Inferior parietal cortex (tissue), 1 donor: ENCODE data around the gene GINS1.
"Not testable (repeated sequence)": the region's sequence is repeated elsewhere in the genome, so short reads cannot be mapped to it uniquely, and the experiment has no call there.

Source experiments
- DNase-seq: peaks from one replicate; pipeline ENCODE4 v3.0.0-alpha.2; 2016; ENCODE audit errors: extremely low spot score

GINS1 gene

GRCh38 chr20:25389858-25390537 is 17.5 kb upstream of the GINS1 start:
- no peak for DNase-seq

- DNase-seq = peak; percentile 92
Measured at GRCh38 chr20:25390538-25391528, 16.6 kb upstream of the GINS1 start, which contains the start of gene ABHD12. TSS of gene ABHD12 (minus strand) at chr20:25390835. CDS start at chr20:25390703, 132 bp downstream.

- no peak for DNase-seq
Measured at GRCh38 chr20:25394276-25394675, 13.2 kb upstream of the GINS1 start.

- no peak for DNase-seq
Measured at GRCh38 chr20:25394996-25395395, 12.5 kb upstream of the GINS1 start.

- DNase-seq = no peak
Measured at GRCh38 chr20:25397096-25397495, 10.4 kb upstream of the GINS1 start.

GRCh38 chr20:25397821-25398220 is 9.7 kb upstream of the GINS1 start:
- DNase-seq = no peak

GRCh38 chr20:25398376-25399036 is 9.0 kb upstream of the GINS1 start:
- DNase-seq = no peak

- peak; percentile 95 for DNase-seq
Measured at GRCh38 chr20:25399037-25399430, 8.4 kb upstream of the GINS1 start.

GRCh38 chr20:25400291-25400732 is 7.2 kb upstream of the GINS1 start:
- DNase-seq = not testable (repeated sequence)

- no peak for DNase-seq
Measured at GRCh38 chr20:25402583-25402982, 4.9 kb upstream of the GINS1 start.

GRCh38 chr20:25408170-25408547 is 686 bp downstream of the GINS1 start:
- DNase-seq = no peak

- DNase-seq = no peak
Measured at GRCh38 chr20:25408890-25409289, 1.4 kb downstream of the GINS1 start.

GRCh38 chr20:25418776-25419175 is 11.3 kb downstream of the GINS1 start:
- no peak for DNase-seq

- no peak for DNase-seq
Measured at GRCh38 chr20:25421102-25421501, 13.6 kb downstream of the GINS1 start.

- DNase-seq = no peak
Measured at GRCh38 chr20:25422032-25422431, 14.6 kb downstream of the GINS1 start.

GRCh38 chr20:25424536-25424935 is 17.1 kb downstream of the GINS1 start:
- no peak for DNase-seq

GRCh38 chr20:25437153-25437581 is 29.7 kb downstream of the GINS1 start:
- no peak for DNase-seq

GRCh38 chr20:25439328-25439727 is 31.9 kb downstream of the GINS1 start:
- DNase-seq = no peak

- no peak for DNase-seq
Measured at GRCh38 chr20:25444556-25444955, 37.1 kb downstream of the GINS1 start.

- no peak for DNase-seq
Measured at GRCh38 chr20:25447671-25448070, 40.2 kb downstream of the GINS1 start.

GRCh38 chr20:25452333-25452732 is 44.9 kb downstream of the GINS1 start:
- DNase-seq = no peak
